Right lung (tissue), 5 donors: Measurements from ENCODE around the gene TLK1. TPM values are rescaled to one million over a fixed set of nuclear protein-coding genes. Genes with fewer than 3 reads are reported as not detected.

Experiments
- DNase-seq, 2 donors: peaks; one replicate each; pipeline ENCODE4 v3.0.0-alpha.2; 2013
- polyA plus RNA-seq, 5 donors: library from polyadenylated mRNA; unstranded; fragments of 120-200 nt; gene quantifications; one replicate each; pipeline versions ENCODE4 v1.2.1 to v1.2.3, GENCODE V29; 2013; ENCODE audit warnings: inconsistent platforms in 1 of 5, low replicate concordance in 1 of 5; ENCODE audit not compliant: insufficient read length in 5 of 5, insufficient read depth in 1 of 5

The TLK1 gene
- polyA plus RNA-seq, 5 donors, result 26.7 to 40.8 (median 38.6) TPM

- no peak for DNase-seq
These were observed 152.0 kb downstream of the TLK1 start for GRCh38 chr2:171008550-171009205.

DNA sequence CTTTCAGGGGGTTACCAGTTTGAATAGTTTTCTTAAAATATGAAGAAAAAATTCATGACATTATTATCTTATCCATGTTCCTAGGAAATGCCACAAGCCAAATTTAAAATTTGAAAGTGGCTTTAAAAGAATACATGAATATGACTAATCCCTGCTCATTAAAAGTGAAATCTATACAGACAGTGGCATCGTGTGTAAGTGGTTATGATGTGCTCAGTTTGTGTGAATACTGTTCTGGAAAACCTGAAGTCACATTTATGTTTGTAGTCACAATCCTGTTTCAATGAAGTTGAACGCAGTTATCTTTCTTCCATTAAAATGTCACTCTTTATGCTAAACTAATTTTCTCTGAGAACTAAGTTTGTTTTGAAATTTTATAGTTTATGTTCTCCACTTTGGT is 155.9 kb downstream of the TLK1 start:
- DNase-seq, result no peak

- DNase-seq, result no peak
These were observed 156.3 kb downstream of the TLK1 start for GRCh38 chr2:171004363-171004762.

- DNase-seq, result no peak
These were observed 161.0 kb downstream of the TLK1 start for GRCh38 chr2:170999654-171000053.

DNA sequence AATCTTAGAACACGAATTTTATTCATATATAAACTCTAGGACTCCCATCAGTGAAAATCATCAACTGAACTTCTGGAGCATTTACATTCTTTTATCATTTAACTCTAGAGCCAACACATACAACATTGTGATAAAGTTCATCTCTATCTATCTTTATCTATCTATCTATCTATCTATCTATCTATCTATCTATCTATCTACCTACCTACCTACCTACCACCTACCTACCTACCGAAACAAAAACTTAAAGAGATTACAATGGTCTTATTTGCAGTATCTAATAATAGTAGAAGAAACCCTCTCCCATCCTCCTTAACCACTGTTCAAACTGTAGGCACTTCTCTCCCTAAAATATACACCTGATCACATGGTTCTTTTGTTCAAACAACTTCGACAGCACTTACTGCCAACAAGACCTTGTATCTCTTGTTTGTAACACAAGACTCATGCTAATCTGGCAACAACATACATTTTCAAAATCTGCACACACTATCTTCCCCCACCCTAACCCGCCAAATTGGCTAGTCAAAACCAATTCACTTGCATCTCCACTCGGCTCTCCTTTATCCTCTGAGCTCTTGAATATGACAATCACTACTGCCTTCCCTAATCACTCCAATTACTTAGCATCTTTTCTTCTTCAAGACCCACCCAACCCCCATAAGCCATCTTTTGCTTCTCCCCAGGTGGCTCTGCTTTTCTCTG is 162.6 kb downstream of the TLK1 start:
- no peak for DNase-seq

GRCh38 chr2:170996316-170996715 is 164.4 kb downstream of the TLK1 start:
- DNase-seq, result no peak

- DNase-seq, result peak in 1 of 2 donors; percentile 6
These were observed 169.1 kb downstream of the TLK1 start for GRCh38 chr2:170991398-170992182.

DNA sequence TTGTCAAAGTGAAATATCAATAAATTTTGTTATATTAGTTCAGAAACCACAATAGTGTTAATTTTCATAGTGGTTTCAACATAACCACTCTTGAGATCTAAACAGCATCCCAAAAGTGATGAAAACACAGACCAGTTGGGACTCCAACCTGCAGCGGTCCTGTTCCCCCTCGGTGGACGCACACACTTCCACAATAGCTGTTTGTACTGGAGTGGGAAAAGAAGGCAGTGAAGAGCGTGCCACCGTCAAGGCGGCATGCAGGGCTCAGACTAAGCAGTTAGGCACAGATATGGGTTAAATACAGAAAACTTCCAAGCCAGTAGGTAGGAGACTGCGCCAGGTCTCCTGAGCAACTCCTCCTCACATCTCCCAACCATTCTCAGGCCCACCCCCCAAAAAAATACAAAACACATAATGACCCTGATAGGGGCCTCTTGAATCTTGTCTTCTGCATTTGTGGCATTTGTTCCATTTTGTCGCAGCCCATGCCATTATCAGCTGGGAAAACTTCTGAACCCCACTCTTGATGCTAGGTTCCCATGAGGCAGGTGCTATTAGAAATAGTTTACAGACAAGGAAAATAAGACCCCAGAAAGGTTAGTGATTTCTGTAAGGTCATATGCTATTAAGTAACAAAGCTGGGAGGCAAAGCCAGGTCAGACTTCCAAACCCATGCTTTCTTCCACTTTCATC is 174.0 kb downstream of the TLK1 start:
- no peak for DNase-seq

DNA sequence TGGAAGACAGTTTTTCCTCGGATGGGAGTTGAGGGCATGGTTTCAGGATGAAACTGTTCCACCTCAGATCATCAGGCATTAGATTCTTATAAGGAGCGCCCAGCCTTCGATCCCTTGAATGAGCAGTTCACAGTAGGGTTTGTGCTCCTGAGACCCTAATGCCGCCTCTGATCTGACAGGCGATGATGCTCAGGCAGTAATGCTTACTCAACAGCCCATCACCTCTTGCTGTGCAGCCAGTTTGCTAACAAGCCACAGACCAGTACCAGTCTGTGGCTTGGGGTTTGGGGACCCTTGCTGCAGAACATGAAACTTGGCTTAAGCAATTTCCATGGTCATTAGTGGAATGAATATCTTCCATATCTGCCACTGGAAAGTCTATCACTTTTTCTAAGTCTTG is 175.3 kb downstream of the TLK1 start:
- no peak for DNase-seq

DNA sequence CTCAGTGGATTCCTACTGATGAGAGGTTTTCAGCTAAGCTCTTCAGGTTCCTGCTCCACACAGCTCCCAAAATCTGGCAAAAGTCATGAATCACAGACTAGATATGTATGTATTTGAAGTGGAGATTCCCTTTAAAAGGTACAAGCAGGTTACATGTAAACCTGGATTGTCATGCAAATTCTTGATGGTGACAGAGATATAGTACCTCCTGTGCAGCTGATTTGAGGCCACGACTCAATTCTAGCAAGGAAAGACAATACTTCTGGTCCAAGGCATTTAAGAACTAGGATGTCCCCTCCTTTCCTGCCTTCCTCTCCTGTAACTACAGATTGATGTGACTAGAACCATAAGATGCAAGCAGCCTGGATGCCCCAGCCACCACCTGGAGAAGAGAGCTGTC is 176.6 kb downstream of the TLK1 start:
- no peak for DNase-seq

GRCh38 chr2:170975943-170976270 is 184.8 kb downstream of the TLK1 start:
- DNase-seq, result no peak

DNA sequence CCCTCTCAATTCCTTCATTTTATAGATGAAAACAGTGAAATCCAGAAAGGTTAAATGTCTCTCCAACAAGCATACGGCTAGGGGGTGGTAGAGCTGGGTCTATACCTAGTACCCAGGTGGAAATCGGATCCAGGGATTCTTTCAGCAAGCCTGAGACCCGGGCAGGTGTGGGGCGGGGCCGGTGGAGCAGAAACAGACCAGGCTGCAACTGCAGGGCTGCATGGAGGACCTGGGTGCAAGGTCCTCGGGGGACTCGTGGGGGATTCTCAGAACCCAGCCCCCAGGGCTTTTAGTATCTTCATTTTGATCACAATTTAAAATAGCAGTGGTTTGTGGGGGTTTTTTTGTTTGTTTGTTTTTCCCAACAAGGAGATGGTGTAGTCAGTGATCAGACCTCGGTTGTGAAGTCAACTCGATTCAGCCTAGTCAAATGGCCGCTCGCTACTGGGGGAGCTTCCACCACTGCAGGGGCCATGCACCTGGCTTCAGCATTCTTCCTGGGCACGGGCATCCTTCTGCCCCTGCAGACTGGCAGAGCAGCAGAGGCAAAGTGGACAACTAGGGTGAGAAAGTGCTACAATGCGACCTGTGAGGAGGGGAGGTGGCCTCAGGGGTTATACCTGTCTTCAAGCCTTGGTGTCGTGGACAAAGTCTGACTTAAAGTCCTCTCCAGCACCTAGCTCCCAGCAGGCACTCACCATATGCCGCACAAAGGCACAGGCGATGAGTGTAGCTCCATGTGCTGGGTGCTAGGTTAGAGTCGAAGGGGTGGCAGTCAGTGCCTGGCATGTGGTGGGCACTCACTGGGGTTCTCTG is 185.4 kb downstream of the TLK1 start:
- no peak for DNase-seq

- DNase-seq, result peak in 1 of 2 donors; percentile 9
These were observed 186.2 kb downstream of the TLK1 start for GRCh38 chr2:170974304-170974993.

DNA sequence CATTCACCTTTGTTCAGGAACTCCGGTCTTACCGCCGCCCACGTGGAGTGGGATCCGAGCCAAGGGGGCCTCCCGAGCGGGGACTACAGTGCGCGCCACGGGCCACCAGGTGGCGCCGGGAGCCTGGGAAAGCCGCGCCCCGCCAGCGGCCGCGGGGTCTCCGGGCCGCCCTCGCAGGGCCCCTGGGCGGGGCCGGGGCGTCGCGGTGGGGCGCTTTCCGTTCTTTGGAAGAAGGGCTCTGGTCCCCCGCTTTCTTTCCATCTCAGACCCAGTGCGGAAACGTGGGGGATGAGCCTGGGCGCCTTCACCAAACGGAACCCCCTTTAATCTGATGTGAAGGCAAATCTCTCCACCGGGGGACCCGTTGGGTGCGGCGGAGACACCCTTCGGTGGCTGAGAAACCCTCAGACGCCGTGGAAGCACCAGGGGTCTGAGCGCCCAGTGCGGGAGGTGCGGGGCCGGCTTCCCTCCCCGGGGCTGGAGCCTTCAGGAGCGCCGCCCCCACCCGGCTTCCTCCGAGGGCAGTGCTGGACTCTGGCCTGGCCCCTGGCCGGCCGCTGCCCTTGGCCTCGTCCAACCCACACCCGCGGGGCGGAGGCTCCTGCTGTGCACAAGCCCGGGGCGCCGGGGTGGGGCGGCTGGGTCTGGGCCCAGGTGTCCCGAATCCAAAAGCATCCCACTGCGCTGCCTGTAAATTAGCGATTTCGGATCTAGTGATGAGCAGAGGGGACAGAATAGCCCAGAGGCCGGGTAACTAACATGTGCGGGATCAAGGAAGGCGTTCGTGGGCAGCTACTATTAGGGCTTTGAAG is 187.0 kb downstream of the TLK1 start:
- DNase-seq, result peak; percentile 84 to 86

DNA sequence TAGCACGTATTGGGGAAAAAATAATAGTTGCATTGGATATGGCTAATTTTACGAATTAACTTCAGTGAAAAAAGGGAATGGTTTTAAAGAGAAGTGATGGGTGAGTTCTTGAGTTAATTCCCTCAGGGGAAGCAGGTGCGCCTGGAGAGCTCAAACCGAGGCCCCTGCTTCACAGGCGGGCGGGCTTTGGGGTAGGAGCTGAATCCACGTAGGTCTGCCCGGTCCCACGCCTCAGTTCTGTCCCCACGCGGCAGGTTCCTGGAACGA is 187.5 kb downstream of the TLK1 start:
- no peak for DNase-seq

DNA sequence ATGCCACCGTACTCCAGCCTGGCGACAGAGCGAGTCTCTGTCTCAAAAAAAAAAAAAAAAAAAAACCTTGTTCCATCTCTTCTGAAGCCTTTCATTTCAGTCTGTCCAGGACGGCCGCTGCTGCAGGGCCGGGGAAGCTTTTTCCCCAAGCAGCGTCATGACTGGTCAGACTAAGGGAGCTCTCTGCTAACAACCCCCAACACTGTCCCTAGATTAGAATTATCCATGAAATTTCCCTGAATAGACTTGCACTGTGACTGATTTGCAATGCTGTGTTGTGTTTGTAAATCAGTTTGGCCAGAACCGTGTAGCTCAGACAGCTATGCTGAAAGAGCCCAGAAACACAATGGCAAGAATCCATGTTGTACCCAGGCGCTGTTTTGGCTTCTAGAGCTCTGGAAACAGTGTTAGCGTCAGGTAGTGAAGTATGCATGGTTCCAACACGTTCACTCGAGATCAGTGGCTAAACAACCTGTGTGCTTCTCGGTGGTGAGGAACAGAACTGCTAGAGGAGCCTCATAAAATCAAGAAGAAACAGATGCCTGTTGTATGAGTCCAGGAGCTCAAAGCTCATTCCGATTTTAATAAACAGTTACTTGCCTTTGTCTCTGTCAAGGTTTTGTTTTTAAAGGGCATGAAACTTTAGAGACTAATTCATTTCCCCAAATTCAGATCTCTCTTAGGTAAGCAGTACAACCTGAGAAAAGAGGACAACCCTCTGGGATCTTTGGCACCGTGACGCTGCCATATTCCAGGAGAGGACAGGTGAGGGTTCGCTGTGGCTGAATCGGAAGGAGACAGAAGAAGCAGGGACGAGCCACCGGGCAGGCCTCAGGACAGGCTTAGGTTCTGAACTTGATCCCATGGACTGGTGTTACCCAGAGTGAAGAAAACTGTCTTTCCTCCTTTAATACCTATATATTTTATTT is 188.1 kb downstream of the TLK1 start:
- no peak for DNase-seq

GRCh38 chr2:170971071-170971470 is 189.6 kb downstream of the TLK1 start:
- DNase-seq, result no peak

DNA sequence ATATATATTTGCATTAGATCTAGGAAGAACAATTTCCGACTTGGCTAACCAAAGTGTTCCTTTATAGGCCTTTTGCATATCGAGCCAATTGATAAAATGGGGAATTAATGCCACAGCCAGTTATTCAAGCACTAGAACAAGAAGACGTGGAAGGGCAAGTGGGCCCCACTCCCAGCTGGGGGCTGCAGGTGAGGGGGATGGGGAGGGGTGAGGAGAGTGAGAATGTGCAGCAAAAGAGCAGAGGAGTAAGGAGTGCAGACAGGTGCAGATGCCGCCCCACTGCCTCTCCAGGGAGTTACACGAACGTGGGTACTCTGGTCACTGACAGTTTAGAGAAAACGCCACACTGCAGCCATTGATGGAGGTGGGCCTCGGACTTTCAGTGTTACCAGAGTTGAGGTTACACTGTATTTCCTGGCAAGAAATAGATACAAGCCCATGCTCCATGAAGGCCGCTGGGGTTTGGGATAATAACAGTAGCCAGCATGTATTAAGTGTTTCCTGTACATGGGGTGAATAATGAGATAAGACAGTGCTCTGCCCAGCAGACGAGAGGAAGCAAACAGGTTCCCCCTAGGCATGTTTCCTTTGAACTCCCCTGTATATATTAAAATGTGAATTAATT is 190.7 kb downstream of the TLK1 start:
- no peak for DNase-seq

- DNase-seq, result no peak
These were observed 191.7 kb downstream of the TLK1 start for GRCh38 chr2:170969030-170969429.
